ENCODE measurements around the gene CSAD.

GRCh38 chr12:53147653-53148052 lies 33.1 kb downstream of the CSAD start:
- TF ChIP-seq CTCF (conservative IDR thresholded peaks at IDR 0.05; ENCODE audit: low read length): no peak
- TF ChIP-seq EZH2phosphoT487 (IDR thresholded peaks at IDR 0.05; ENCODE audit: borderline replicate concordance, low read depth, low read length): no peak

Measured in OCI-LY7 (cell line).